ENCODE results near the gene B3GNT9.

B3GNT9 gene

DNA sequence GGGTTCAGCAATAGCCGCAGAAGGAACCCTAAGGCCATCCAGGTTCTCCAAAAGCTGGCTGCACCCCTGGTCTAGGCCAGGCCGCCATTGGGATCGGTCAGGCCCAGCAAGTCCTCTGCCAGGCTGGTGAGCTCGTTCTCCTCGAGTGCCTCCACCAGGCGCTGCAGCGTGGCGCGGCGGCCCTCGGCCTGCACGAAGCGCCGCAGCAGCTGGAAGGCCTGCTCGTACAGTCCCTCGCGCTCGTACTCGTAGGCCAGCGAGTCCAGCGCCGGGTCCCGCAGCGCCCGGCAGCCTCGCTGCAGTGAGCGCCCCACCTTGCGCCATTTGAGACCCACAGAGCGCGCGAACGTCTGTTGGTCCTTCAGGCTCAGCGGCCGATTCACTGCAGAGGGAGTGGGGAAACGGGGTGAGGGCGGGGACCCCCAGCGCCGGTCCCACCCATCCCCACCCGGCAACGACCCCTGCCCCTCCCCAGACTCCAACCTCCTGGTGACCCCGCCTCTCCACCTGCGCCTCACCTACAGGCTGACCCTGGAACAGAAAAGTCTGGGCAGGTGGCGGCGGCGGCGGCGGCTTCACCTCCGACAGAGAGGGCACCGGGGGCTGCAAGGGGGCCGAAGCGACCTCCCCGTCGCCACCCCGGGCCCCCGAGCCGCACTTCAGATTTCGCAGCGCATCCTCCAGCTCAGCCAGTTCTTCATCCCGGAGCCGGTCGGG is 3.9 kb upstream of the B3GNT9 start:
- Histone ChIP-seq H3K4me1 (ENCODE audit: insufficient read depth, low read length) (peaks cover 31% of the 10 kb centered on the region), H3K27ac (ENCODE audit: low read length) (no peak overlapping the region), H3K27me3 (ENCODE audit: insufficient read depth, low read length, poor library complexity) (no peaks in the 10 kb centered on the region), H3K36me3 (ENCODE audit: insufficient read depth, low read length) (peaks cover 4% of the 10 kb centered on the region; the same call in 1 of the 2 replicates), H3K9me3 (ENCODE audit: insufficient read depth, low read length, severe bottlenecking) (no peaks in the 10 kb centered on the region), H2AFZ (ENCODE audit: low read depth, low read length) (no peak overlapping the region), H3K79me2 (ENCODE audit: insufficient read depth, low read length) (no peaks in the 10 kb centered on the region), H3K9ac (ENCODE audit: low read depth, low read length) (no peak overlapping the region), H4K20me1 (ENCODE audit: insufficient read depth, low read length) (peaks cover 35% of the 10 kb centered on the region), H3K4me2 (ENCODE audit: insufficient read depth, low read length) (peak overlapping the region; percentile 62), H3K4me3 (ENCODE audit: low read depth in 1 of 2, low read length in 2 of 2) (peak overlapping the region in 1 of 2 experiments; percentile 38; a peak in 1 of 4 replicates)
- TF ChIP-seq EZH2 (IDR thresholded peaks at IDR 0.05; ENCODE audit: borderline replicate concordance, low read depth, low read length, severe bottlenecking): no peak
- TF ChIP-seq, protein P1, sequence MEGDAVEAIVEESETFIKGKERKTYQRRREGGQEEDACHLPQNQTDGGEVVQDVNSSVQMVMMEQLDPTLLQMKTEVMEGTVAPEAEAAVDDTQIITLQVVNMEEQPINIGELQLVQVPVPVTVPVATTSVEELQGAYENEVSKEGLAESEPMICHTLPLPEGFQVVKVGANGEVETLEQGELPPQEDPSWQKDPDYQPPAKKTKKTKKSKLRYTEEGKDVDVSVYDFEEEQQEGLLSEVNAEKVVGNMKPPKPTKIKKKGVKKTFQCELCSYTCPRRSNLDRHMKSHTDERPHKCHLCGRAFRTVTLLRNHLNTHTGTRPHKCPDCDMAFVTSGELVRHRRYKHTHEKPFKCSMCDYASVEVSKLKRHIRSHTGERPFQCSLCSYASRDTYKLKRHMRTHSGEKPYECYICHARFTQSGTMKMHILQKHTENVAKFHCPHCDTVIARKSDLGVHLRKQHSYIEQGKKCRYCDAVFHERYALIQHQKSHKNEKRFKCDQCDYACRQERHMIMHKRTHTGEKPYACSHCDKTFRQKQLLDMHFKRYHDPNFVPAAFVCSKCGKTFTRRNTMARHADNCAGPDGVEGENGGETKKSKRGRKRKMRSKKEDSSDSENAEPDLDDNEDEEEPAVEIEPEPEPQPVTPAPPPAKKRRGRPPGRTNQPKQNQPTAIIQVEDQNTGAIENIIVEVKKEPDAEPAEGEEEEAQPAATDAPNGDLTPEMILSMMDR (IDR thresholded peaks at IDR 0.05; ENCODE audit: borderline replicate concordance, extremely low read depth, low read length, poor library complexity, severe bottlenecking): no peak
- DNase-seq: no peak
- ATAC-seq (ENCODE audit: insufficient read depth, low read depth): no peak

DNA sequence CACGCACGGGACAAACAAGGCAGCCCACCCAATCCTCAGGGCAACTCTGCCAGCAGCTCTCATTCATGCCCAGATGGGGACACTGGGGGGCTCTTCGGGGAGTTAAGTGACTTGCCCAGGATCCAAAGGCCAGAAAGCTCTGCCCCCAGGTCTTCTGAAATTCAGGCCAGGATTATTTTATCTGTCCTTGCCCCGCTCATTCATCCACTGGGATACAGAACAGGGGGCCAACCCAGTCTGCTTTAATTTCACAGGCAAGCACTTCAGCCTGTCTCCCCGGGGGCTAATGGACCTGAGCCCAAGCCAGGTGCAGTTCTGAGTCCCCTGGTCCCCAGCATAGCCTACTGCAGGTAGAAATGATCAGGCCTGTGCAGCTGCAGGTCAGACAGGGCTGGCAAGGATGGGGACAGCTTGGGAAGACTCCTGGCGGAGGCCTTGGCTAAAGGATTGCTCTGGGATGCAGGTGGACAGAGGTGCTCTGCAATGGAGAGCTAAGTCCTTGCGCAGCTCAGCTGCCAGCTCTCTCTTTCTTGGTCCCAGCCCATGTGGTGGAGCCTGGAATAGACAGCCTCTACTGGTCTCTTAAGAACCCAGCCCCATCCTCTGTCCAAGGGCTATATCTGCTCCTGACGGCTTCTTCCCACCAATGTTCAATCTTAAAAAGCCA is 766 bp upstream of the B3GNT9 start:
- Histone ChIP-seq H3K36me3 (ENCODE audit: insufficient read depth, low read length) (peaks cover 28% of the 10 kb centered on the region), H3K9me3 (ENCODE audit: insufficient read depth, low read length, severe bottlenecking) (no peaks in the 10 kb centered on the region), H3K4me3 (ENCODE audit: low read depth in 1 of 2, low read length in 2 of 2) (no peak overlapping the region), H4K20me1 (ENCODE audit: insufficient read depth, low read length) (peaks cover 27% of the 10 kb centered on the region), H3K9ac (ENCODE audit: low read depth, low read length) (no peak overlapping the region), H3K4me2 (ENCODE audit: insufficient read depth, low read length) (no peak overlapping the region), H2AFZ (ENCODE audit: low read depth, low read length) (no peak overlapping the region), H3K4me1 (ENCODE audit: insufficient read depth, low read length) (peaks cover 13% of the 10 kb centered on the region), H3K27ac (ENCODE audit: low read length) (no peak overlapping the region), H3K27me3 (ENCODE audit: insufficient read depth, low read length, poor library complexity) (no peaks in the 10 kb centered on the region), H3K79me2 (ENCODE audit: insufficient read depth, low read length) (no peaks in the 10 kb centered on the region)
- TF ChIP-seq EZH2 (IDR thresholded peaks at IDR 0.05; ENCODE audit: borderline replicate concordance, low read depth, low read length, severe bottlenecking): no peak
- TF ChIP-seq, protein P1 (IDR thresholded peaks at IDR 0.05; ENCODE audit: borderline replicate concordance, extremely low read depth, low read length, poor library complexity, severe bottlenecking): no peak
- ATAC-seq (ENCODE audit: insufficient read depth, low read depth) (no peak), DNase-seq (no peak)

DNA sequence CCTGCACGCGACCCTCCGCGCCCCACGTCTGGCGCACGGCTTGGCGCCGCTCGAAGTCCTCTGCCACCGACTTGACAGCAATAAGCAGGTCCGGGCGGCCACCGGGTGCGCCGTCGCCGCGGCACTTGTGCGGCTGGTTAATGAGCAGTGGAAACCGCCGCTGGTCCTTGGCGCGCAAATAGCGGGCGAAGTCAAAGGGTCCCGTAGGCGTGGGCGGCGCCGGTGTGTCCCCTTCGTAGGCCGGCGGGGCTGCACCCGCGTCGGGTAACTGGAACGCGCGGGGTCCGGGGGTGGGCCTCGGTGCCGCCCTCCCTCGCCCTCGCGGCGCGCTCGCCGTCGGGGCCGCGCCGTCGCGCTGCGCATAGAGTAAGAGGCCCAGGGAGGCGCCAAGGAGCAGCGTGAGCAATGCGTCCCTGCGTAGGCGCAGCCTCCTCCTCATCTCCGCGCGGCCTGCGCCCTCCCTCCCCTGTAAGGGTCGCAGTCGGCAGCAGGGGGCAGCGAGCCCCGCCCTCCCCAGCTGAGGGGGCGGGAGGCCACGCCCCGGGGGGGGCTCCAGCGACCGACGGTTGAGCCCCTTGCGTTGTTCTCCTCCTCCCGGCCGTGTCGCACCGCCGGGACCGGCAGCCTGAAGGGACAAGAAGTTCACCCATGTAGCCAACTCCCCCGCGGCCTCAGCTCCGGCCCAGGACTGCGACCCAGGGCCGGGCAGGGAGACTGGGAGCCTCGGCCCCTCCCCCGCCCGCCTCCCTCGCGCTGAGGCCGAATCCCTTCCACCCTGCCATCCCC is 558 bp downstream of the B3GNT9 start:
- H3K36me3 ChIP-seq (ENCODE audit: insufficient read depth, low read length): peaks cover 41% of the 10 kb centered on the region
- no peaks in the 10 kb centered on the region for H3K9me3 ChIP-seq (ENCODE audit: insufficient read depth, low read length, severe bottlenecking)
- peaks cover 6% of the 10 kb centered on the region for H3K4me1 ChIP-seq (ENCODE audit: insufficient read depth, low read length)
- H3K4me2 ChIP-seq (ENCODE audit: insufficient read depth, low read length): no peak overlapping the region
- TF ChIP-seq, protein P1 (IDR thresholded peaks at IDR 0.05; ENCODE audit: borderline replicate concordance, extremely low read depth, low read length, poor library complexity, severe bottlenecking): no peak
- TF ChIP-seq EZH2 (IDR thresholded peaks at IDR 0.05; ENCODE audit: borderline replicate concordance, low read depth, low read length, severe bottlenecking): no peak
- no peak overlapping the region for H3K27ac ChIP-seq (ENCODE audit: low read length)
- H3K79me2 ChIP-seq (ENCODE audit: insufficient read depth, low read length): no peaks in the 10 kb centered on the region
- H3K9ac ChIP-seq (ENCODE audit: low read depth, low read length): no peak overlapping the region
- H4K20me1 ChIP-seq (ENCODE audit: insufficient read depth, low read length): peaks cover 17% of the 10 kb centered on the region
- H3K27me3 ChIP-seq (ENCODE audit: insufficient read depth, low read length, poor library complexity): no peaks in the 10 kb centered on the region
- no peak overlapping the region for H3K4me3 ChIP-seq (ENCODE audit: low read depth in 1 of 2, low read length in 2 of 2)
- DNase-seq (no peak), ATAC-seq (ENCODE audit: insufficient read depth, low read depth) (no peak)
- H2AFZ ChIP-seq (ENCODE audit: low read depth, low read length): no peak overlapping the region
